Activated T-helper 2 cell treated with anti-CD3 and anti-CD28 coated beads, Interferon-gamma antibody, Interleukin-2, Interleukin-4, amounts not matched to agents 10 μg/mL and 5 μg/mL and 100 μg/mL, durations not matched to agents 14 hours and 24 hours and 36 hours (primary cell): ENCODE results near the gene MALT1. TPM values are rescaled to one million over a fixed set of nuclear protein-coding genes. Genes with fewer than 3 reads are reported as not detected.

Source experiments
- DNase-seq: peaks from one replicate; pipeline ENCODE4 v3.0.0; 2021; ENCODE audit warnings: low spot score
- H3K27ac Mint-ChIP-seq: one replicate; pipeline ENCODE4 v1.8.0; 2021; ENCODE audit warnings: mixed read lengths
- H3K27me3 Mint-ChIP-seq: one replicate; pipeline ENCODE4 v1.8.0; 2021; ENCODE audit warnings: low read depth, mixed read lengths
- H3K36me3 Mint-ChIP-seq: one replicate; pipeline ENCODE4 v1.8.0; 2021; ENCODE audit warnings: low read depth, mixed read lengths
- H3K4me1 Mint-ChIP-seq: one replicate; pipeline ENCODE4 v1.8.0; 2021; ENCODE audit warnings: low read depth, mixed read lengths
- H3K4me3 Mint-ChIP-seq: one replicate; pipeline ENCODE4 v1.8.0; 2021; ENCODE audit warnings: low read depth, mild to moderate bottlenecking, moderate library complexity, mixed read lengths
- H3K9me3 Mint-ChIP-seq: one replicate; pipeline ENCODE4 v1.8.0; 2021; ENCODE audit warnings: mixed read lengths
- intact Hi-C: fragments of 100-400 bp; cut with micrococcal nuclease; formaldehyde crosslinking; loops from one replicate; pipeline ENCODE4 v1.15.1; 2023
- total RNA-seq: library from RNA; stranded (reverse); gene quantifications from 2 replicates; pipeline ENCODE4 v1.2.3, GENCODE V29; 2022

The MALT1 gene
- total RNA-seq, 1 donor from 2014 or later: 23.5 TPM

DNA sequence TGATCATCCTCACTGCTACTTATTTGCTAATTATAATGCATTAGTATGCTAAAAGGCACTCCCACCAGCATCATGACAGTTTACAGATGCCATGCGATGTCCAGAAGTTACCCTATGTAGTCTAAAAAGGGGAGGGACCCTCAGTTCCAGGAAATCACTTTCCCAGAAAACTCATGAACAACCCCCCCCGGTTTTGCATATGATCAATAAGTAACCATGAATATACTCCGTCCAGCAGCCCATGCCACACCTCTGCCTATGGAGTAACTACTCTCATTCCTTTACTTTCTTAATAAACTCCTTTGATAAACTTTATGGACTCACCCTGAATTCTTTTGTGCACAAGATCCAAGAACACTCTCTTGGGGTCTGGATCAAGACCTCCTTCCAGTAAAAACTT is 86.8 kb downstream of the MALT1 start:
- Mint-ChIP-seq H3K27ac (no peak overlapping the region), H3K27me3 (peaks cover 11% of the 10 kb centered on the region), H3K36me3 (peaks cover 4% of the 10 kb centered on the region), H3K4me3 (no peak overlapping the region), H3K9me3 (no peaks in the 10 kb centered on the region), H3K4me1 (peaks cover 22% of the 10 kb centered on the region)
- intact Hi-C loops: no loop called here
- DNase-seq: no peak

DNA sequence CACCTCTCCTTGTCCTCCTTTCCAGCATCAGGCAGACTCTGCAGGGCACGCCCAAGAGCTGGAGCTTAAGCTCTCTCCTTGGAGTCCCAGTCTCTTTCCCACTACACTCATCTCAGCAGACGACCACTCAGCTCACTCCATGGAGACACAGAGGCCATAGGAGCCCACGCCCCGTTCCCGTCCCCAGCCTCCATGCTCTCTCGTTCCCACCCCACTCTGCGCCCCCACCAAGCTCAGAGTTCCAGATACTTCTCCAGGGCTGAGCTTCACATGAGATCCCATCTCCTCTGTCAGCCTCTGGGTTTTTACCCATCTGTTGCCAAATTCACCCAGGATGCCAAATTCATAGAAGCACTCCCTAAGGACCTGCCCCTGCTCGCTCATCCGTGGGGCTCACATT is 87.3 kb downstream of the MALT1 start:
- H3K36me3 Mint-ChIP-seq: peaks cover 4% of the 10 kb centered on the region
- no peak overlapping the region for H3K4me3 Mint-ChIP-seq
- H3K27ac Mint-ChIP-seq: no peak overlapping the region
- DNase-seq: no peak
- H3K27me3 Mint-ChIP-seq: peaks cover 15% of the 10 kb centered on the region
- peaks cover 25% of the 10 kb centered on the region for H3K4me1 Mint-ChIP-seq
- H3K9me3 Mint-ChIP-seq: no peaks in the 10 kb centered on the region
- intact Hi-C loops: no loop called here

DNA sequence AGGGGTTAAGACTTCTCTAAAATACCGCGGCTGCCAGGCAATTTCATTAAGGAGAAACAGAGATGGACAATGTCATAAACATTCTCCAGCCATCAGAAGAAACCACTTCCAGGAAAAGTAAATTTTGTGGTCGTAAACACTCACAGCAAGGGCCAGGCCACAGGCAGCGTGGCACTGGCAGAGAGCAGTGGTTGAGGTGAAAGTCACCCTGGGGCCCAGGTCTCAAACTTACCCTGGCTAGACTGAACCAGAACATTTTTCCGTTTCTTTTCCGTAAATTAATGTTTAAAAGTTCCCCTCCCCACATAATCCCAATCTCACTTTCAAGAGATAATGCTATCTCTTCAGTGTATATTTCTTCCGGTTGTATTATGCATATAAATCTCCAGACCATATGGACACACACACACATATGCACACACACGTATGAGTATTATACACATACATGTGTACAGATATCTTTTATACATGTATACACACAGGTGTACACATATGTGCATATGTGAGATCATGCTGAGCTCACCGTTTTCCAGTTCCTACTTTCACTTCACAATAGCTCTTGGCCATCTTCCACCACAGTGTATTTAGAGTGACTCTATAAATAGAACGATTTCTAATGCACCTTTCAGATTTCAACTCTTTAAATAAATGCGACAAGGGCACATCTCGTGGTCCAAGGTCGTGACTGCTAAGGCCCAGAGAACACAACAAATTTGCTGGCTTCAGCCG is 90.1 kb downstream of the MALT1 start:
- no peak overlapping the region for H3K27ac Mint-ChIP-seq
- H3K27me3 Mint-ChIP-seq: peaks cover 30% of the 10 kb centered on the region
- no peak for DNase-seq
- no peak overlapping the region for H3K4me3 Mint-ChIP-seq
- H3K9me3 Mint-ChIP-seq: no peaks in the 10 kb centered on the region
- no peaks in the 10 kb centered on the region for H3K36me3 Mint-ChIP-seq
- intact Hi-C loops: loop anchor here (5.0 to 10.0 kb wide), 2 partner anchors 74 to 147 kb away; no protein-coding TSS in a partner anchor
- peaks cover 20% of the 10 kb centered on the region for H3K4me1 Mint-ChIP-seq

DNA sequence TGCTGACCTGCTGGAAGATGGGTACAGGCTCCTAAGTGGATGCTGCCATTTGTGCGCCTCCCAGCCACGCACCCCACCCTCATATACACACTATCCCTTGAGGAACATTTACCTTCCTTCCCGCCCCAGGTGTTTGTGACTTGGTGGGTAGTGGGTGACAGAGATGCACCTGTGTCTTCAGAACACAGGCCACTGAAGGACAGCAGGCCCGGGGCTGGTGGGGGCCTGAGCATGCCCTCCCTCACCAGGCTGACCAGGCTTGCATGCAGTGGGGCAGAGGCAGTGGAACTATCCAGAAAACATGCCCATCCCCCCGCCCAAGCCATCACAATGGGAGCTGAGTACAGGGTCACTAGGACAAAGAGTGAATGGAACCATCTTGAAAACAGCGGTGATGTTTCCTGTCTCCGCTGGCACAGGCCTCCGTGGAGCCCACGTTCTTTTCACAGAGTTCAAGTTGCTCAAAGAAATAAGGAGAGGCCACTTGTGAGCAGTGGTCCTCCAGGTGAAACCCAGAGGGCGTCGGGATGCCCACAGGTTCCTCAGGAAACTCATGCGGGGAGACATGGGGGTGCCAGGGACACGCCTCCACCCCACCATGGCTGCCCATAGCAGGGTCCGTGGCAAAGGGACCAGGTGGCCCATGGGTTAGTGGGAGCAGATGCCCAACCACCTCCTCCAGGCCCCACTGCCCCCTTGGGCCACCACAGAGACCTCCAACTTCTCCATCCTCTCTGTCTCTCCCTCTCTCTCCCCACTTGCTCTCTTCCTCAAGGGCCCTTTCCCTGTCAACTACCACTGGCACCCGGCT is 90.9 kb downstream of the MALT1 start:
- DNase-seq: no peak
- Mint-ChIP-seq H3K4me3 (no peak overlapping the region), H3K27me3 (peaks cover 36% of the 10 kb centered on the region), H3K36me3 (no peaks in the 10 kb centered on the region), H3K27ac (no peak overlapping the region), H3K4me1 (peaks cover 20% of the 10 kb centered on the region), H3K9me3 (no peaks in the 10 kb centered on the region)
- intact Hi-C loops: loop anchor here (5.0 to 10.0 kb wide), 2 partner anchors 75 to 147 kb away; no protein-coding TSS in a partner anchor

DNA sequence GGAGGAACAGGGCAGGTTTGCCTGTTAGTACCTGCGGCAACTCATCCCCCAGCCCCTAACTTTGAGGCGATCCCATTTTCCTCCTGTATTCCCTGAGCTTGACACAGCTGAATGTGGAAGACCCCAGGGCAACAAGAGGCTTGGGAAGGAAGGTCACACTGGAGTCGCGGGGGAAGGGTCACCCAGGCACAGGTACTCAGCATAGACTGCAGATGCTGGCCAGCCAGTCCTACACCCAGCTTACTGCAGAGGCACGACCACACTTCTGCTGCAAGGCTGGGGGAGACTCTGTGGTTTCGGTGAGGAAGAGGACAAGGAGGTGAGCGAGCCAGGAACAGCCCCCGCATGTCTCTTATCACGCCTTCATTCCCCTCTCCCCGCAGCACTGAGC is 91.5 kb downstream of the MALT1 start:
- no peak overlapping the region for H3K4me3 Mint-ChIP-seq
- H3K9me3 Mint-ChIP-seq: no peaks in the 10 kb centered on the region
- H3K36me3 Mint-ChIP-seq: no peaks in the 10 kb centered on the region
- H3K27me3 Mint-ChIP-seq: peaks cover 37% of the 10 kb centered on the region
- DNase-seq: no peak
- H3K4me1 Mint-ChIP-seq: peaks cover 21% of the 10 kb centered on the region
- intact Hi-C loops: loop anchor here (5.0 to 10.0 kb wide), 2 partner anchors 75 to 148 kb away; no protein-coding TSS in a partner anchor
- H3K27ac Mint-ChIP-seq: no peak overlapping the region

DNA sequence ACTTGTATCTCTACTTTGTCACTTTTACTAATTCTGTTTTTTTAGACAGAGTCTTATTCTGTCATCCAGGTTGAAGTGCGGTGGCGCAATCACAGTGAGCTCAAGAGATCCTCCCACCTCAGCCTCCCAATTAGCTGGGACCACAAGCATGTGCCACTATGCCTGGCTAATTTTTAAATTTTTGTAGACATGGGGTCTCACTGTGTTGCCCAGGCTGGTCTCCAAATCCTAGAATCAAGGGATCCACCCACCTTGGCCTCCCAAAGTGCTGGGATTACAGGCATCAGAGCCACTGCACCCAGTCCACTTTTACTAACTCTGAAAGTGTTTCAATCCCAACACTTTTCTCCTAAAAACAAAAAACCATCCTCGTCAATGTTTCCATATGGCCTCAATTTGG is 94.9 kb downstream of the MALT1 start:
- intact Hi-C loops: loop anchor here (10.0 kb wide), 1 partner anchor 151 kb away; no protein-coding TSS in a partner anchor
- H3K27ac Mint-ChIP-seq: no peak overlapping the region
- H3K4me1 Mint-ChIP-seq: peaks cover 27% of the 10 kb centered on the region
- H3K27me3 Mint-ChIP-seq: peaks cover 43% of the 10 kb centered on the region
- DNase-seq: no peak
- no peaks in the 10 kb centered on the region for H3K9me3 Mint-ChIP-seq
- no peak overlapping the region for H3K4me3 Mint-ChIP-seq
- H3K36me3 Mint-ChIP-seq: no peaks in the 10 kb centered on the region

DNA sequence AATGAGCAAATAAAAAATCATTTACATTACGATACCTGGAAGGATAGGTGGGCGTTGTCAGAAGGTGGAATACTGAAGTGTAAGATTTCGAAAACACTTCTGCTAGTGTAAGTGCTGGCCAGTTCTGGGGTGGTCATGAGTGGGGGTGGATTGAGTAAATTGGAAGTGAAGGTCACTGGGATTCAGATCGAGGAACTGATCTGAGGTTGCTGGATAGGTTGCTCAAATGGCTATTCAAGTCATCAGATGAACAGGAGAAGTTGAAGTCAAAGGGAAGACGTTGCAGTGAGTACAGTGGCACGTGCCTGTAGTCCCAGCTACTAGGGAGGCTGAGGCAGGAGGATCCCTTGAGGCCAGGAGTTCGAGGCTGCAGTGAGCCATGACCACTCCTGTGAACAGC is 95.7 kb downstream of the MALT1 start:
- no peaks in the 10 kb centered on the region for H3K36me3 Mint-ChIP-seq
- intact Hi-C loops: loop anchor here (10.0 kb wide), 1 partner anchor 152 kb away; no protein-coding TSS in a partner anchor
- no peak for DNase-seq
- no peak overlapping the region for H3K4me3 Mint-ChIP-seq
- no peaks in the 10 kb centered on the region for H3K9me3 Mint-ChIP-seq
- no peak overlapping the region for H3K27ac Mint-ChIP-seq
- peaks cover 43% of the 10 kb centered on the region for H3K27me3 Mint-ChIP-seq
- H3K4me1 Mint-ChIP-seq: peaks cover 21% of the 10 kb centered on the region

DNA sequence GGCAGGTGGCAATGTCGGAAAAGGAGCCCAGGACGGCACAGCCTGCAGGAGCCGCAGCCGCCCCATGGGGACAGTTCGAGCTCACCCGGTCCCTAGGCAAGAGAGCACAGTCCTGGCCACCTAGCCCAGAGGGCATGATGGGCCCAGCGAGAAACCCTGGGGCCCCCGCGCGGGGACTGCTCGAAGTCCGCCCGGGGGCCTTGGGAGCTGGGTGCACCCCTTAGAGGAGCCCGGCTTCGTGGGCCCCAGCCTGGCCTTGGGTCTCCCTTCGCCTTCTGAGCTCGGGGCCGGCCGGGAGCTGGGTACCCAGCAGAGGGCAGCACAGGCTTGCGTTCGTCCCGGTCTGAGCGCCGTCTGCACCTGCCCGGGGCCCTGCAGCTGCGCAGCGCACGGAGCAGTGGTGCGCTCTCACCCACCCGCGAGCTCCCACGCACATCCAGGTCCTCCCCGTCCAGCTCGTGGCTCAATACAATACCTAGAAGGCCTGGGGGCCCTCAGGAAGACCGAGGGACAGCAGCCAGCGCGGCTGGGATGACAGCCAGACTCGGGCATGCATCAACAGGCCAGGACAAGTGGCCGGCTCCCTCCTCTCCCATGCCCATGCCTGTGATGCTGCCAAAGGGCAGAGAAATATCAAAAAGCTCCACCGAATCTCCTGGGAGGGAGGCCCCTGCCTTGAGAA is 97.2 kb downstream of the MALT1 start:
- intact Hi-C loops: loop anchor here (1.0 to 10.0 kb wide), 2 partner anchors 154 to 302 kb away; no protein-coding TSS in a partner anchor
- DNase-seq: peak; percentile 55
- H3K4me1 Mint-ChIP-seq: peaks cover 15% of the 10 kb centered on the region
- H3K4me3 Mint-ChIP-seq: no peak overlapping the region
- H3K9me3 Mint-ChIP-seq: no peaks in the 10 kb centered on the region
- H3K27me3 Mint-ChIP-seq: peaks cover 38% of the 10 kb centered on the region
- no peak overlapping the region for H3K27ac Mint-ChIP-seq
- no peaks in the 10 kb centered on the region for H3K36me3 Mint-ChIP-seq

DNA sequence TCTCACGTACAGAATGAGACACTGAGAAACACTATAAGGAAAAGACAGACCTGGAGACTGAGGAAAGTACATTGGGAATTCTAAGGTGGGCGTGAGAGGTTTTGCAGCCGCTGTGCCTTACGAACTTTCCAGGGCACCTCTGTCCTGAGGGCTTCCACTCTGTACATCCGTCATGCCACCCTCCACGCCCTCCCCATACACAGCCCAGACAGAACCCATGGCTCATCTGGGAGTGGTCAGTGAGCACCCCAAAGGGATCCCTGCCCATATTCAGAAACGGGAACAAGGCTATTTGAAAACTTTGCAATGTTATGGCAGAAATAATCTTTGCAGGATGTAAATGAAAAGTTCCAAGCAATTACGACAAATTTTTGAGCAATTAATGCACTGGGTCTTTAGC is 98.1 kb downstream of the MALT1 start:
- Mint-ChIP-seq H3K9me3 (no peaks in the 10 kb centered on the region), H3K4me3 (no peak overlapping the region), H3K36me3 (no peaks in the 10 kb centered on the region), H3K27me3 (peaks cover 37% of the 10 kb centered on the region), H3K4me1 (peaks cover 11% of the 10 kb centered on the region), H3K27ac (no peak overlapping the region)
- intact Hi-C loops: loop anchor here (10.0 kb wide), 1 partner anchor 155 kb away; no protein-coding TSS in a partner anchor
- no peak for DNase-seq

DNA sequence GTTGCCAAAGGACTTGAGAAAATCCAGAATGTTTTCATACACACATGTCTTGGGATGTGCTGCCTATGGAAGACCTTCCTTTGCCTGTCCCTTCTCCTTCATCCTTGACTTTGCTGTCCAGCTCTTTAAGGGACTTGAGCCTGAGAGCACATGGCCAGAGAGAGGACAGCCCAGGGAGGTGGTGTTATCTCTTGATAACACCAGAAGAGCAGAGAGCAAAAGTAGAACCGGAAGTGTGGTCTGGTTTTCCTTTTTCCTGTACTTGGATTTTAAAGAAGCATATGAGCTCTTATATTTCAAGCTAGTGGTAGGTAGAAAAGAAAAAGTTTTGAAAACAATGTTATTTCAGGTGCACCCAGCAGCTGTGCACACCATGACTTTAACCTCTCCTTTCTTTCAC is 99.3 kb downstream of the MALT1 start:
- no peaks in the 10 kb centered on the region for H3K9me3 Mint-ChIP-seq
- no peak for DNase-seq
- H3K27ac Mint-ChIP-seq: no peak overlapping the region
- H3K4me1 Mint-ChIP-seq: peaks cover 10% of the 10 kb centered on the region
- no peaks in the 10 kb centered on the region for H3K36me3 Mint-ChIP-seq
- intact Hi-C loops: no loop called here
- peaks cover 29% of the 10 kb centered on the region for H3K27me3 Mint-ChIP-seq
- H3K4me3 Mint-ChIP-seq: no peak overlapping the region

DNA sequence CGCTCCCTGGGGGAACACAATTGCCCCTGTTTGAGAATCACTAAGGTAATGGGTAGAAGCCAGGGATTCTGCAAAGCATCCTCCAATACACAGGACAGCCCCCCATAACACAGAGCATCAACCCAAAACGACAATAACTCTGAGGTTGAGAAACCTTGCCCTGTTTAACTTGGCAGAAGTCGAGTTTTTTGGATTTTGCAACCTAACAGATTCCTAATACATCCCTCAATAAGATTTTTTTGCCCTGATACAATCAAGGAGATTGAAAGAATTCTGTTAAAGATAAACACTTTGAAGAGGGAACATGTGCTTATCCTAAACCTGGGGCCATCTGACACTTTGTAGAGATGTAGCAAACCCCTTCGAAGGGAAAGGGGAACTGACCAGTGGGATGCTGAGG is 100.9 kb downstream of the MALT1 start:
- H3K4me1 Mint-ChIP-seq: peaks cover 10% of the 10 kb centered on the region
- no peak overlapping the region for H3K4me3 Mint-ChIP-seq
- intact Hi-C loops: no loop called here
- DNase-seq: no peak
- H3K27ac Mint-ChIP-seq: no peak overlapping the region
- no peaks in the 10 kb centered on the region for H3K36me3 Mint-ChIP-seq
- peaks cover 18% of the 10 kb centered on the region for H3K27me3 Mint-ChIP-seq
- no peaks in the 10 kb centered on the region for H3K9me3 Mint-ChIP-seq

DNA sequence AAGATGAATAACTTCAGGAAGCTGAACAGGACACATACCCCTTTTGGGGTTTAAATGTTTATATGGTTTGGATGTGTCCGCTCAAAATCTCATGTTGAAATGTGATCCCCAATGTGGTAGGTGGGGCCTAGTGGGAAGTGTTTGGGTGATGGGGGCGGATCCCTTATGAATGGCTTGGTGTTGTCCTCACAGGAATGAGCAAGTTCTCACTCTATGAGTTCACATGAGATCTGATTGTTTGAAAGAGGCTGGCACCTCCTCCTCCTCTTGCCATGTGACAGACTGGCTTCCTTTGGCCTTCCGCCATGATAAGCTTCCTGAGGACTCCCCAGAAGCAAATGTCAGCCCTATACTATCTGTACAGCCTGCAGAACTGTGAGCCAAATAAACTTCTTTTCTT is 104.8 kb downstream of the MALT1 start:
- Mint-ChIP-seq H3K27ac (no peak overlapping the region), H3K4me3 (no peak overlapping the region), H3K36me3 (no peaks in the 10 kb centered on the region), H3K4me1 (peaks cover under 1% of the 10 kb centered on the region), H3K27me3 (peaks cover 9% of the 10 kb centered on the region), H3K9me3 (no peaks in the 10 kb centered on the region)
- intact Hi-C loops: no loop called here
- no peak for DNase-seq
